ENCODE data around the gene ERCC6.
A peak's percentile ranks its signal among the peaks of the same experiment; 100 is the strongest.

The ERCC6 gene

GRCh38 chr10:49538381-49539319 is at the start of gene ERCC6:
Gene ERCC6, minus strand, starts transcription at chr10:49539121.
- peak; percentile 76 for DNase-seq

DNA sequence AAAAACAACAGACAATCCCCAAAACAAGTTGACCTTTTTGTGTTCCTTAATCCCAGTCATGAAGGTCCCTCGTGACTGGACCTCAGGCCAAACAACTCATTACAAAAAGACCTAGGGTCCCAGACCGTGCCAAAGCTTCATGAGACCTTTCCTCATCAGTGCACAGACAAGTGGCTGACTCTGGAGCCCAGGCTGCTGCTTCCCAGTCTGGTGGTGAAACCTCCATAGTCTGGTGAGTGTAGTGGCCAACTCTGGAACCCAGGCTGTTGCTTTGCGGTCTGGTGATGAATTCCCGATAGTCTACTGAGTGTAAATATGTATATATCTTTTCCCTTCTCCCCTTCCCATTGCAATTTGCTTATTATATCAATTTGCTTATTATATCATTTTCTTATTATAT is 49.1 kb upstream of the ERCC6 start:
- no peak for DNase-seq

DNA sequence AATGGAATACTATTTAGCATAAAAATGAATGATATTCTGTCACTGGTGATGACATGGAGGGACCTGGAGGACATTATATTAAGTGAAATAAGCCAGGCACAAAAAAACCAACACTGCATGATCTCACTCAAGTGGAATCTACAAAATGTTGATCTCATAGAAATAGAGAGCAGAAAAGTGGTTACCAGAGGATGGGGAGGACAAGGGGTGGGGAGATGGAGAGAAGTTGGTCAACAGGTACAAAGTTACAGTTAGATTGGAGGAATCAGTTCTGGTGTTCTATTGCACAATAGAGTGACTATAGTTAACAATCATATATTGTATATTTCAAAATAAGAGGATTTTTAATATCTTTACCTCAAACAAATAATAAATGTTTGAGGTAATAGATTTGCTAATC is 46.5 kb upstream of the ERCC6 start:
- no peak for DNase-seq

DNA sequence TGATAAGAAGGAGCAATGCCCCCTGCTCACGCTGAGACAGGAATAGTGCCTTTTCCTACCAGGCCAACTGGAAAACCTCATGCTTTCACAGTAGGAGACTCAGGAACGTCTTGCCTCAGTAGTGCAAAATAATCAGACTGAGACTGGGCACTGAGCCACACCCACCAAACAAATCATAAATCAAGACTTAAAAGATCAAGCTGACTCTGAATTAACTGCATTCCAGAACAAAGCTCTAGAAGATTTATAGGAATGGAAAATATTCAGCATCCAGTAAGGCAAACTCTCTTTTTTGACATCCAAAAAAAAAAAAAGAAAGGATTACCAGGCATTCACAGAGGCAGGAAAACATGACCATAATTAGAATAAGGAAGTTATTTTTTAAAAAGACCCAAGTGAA is 40.7 kb upstream of the ERCC6 start:
- DNase-seq, result no peak

- DNase-seq, result no peak
These were observed 39.5 kb upstream of the ERCC6 start for GRCh38 chr10:49578392-49578791.

- DNase-seq, result no peak
These were observed 38.4 kb upstream of the ERCC6 start for GRCh38 chr10:49577182-49577925.

GRCh38 chr10:49575489-49576072 is 36.7 kb upstream of the ERCC6 start:
- DNase-seq, result no peak

DNA sequence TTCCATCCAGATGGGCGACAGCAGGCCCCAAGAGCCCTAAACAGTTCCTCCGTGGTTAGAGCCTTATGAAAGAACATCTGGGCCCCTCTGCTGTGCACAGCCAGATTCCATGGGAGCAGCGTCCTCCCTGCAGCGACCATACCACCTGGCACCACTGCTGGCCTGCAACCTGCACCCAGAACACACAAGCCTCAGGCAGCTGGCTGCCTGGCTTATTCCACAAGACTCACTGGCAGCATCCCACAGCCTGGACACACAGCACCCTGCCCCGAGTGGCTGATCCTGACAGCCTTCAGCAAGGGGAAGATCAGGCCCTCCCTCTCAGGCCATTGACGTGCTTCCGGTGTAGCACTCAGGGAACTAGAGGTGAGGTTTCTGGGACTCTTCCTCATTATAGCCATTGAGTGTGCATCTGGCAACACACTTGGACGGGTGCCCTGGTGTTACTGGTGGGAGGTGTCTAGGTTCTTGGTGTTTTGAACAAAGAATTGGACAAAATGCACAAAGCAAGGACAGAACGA is 33.7 kb upstream of the ERCC6 start:
- DNase-seq, result peak; percentile 2

DNA sequence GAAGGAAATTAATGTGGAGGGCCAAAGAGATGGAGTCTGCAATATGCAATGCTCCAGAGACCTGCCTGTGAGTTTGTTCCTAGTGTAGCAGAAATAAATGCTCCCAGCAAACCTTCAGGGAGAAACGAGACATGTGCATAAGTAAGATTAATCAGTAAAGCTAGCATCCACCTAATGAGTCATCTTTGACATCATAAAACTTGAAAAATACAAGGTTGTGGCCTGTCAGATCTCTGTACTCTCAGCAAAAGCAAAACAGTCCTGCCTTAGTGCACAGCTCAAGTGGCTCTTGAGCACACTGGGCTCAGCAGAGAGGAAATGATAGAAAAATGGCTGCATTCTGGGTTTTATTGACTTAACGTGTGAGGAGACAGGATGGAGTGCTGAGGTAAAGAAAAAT is 32.5 kb upstream of the ERCC6 start:
- DNase-seq, result peak; percentile 60

DNA sequence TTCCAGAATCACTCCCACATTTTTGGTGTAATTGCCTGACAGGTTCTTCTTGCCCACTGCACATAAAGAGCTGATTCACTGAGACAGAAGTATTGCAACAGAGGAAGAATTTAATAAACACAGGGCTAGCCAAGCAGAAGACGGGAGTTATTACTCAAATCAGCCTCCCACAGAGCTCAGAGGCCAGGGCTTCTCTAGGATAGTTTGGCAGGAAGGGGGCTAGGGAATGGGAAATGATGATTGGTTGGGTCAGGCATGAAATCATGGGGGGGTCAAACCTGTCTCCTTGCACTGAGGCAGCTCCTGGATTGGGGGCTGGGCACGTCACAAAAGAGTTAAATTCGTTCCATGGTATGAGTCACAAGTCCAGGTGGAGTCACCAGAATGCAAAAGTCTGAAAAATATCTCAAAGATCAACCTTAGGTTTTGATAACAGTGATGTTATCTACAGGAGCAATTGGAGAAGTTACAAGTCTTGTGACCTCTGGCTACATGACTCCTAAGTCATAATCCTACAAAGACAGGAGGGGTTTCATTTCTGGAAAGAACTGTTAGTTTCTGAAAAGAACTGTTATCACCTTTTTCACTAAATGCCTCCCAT is 30.2 kb upstream of the ERCC6 start:
- no peak for DNase-seq

GRCh38 chr10:49568235-49568634 is 29.3 kb upstream of the ERCC6 start:
- DNase-seq, result no peak

- no peak for DNase-seq
These were observed 28.9 kb upstream of the ERCC6 start for GRCh38 chr10:49567810-49568209.

DNA sequence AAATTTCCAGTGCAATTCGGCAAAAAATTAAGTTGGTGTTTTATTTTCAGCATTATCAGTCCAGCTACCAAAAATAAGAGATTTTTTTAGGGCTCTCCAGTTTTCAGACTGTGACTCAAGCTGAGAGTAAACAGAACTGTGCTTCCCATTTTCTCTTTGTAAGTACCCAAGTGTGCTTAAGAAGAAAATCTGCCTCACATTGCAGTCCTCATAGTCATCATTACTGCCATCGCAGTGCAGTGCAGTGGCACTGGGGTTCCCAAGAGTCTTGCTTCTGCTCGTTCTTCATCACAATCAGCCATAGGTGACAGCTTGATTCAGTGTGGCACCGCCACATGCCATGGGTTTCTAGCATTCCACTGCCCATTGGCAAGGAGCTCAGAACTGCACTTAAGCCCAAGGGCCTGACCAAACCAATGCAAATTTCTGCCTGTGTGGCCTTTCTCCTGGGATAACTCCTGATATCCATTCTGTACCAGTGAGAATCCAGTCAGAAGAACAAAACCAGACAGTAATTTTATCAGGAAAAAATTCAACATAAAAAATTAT is 25.6 kb upstream of the ERCC6 start:
- no peak for DNase-seq

GRCh38 chr10:49562893-49563292 is 24.0 kb upstream of the ERCC6 start:
- no peak for DNase-seq

DNA sequence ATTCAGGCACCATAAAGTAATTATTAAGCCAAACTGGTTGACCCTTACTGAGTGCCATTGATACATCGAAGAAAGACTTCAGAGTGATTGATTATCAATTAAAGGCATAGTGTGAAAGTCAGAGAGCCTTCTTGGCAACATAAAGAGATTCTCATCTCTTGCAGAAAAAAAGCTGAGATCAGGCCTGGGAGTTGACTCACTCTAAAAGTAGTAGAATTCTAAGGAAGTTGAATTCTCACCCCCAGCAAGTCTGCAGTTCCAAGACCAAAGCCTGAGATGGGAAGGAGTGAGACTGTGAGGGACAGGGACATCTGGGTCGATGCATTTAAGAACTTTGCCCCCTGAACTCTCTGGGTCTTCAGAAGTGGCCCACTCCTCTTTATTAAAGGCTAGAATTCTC is 21.6 kb upstream of the ERCC6 start:
- DNase-seq, result no peak

DNA sequence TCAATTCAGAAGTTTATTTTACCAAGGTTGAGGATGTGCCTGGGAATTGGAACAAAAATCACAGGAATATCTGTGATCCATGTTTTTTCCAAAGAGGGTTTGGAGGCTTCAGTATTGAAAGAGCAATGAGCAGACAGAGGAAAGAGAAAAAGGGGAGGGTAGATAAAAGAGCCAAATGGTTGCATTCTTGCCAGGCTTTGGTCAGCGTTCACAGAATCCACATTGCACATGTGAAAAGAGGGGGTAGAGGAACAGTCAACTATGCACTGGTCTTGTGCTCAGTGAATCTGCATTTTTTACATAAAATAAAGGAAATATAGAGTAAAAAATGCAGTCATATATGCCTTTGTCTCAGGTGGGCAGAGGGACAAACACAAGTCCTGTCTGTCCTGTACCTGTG is 20.6 kb upstream of the ERCC6 start:
- no peak for DNase-seq

DNA sequence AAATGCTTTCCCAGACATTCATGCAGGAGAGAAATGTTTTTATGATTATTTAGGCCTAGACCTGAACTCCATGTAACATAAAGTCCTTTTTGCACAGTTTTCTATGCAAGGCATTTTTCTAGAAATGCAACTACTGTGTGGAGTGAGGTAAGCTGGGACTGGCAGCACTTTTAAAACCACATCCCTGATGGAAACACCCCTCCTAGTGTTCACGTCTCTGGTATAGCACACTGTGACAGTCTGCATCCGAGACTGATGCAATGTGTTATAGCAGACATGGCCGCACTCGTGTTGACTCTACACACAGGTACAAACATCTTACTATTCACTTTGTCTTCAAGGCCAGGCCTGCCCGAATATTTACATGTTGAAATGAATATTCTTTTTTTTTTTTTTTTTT is 19.3 kb upstream of the ERCC6 start:
- DNase-seq, result no peak

DNA sequence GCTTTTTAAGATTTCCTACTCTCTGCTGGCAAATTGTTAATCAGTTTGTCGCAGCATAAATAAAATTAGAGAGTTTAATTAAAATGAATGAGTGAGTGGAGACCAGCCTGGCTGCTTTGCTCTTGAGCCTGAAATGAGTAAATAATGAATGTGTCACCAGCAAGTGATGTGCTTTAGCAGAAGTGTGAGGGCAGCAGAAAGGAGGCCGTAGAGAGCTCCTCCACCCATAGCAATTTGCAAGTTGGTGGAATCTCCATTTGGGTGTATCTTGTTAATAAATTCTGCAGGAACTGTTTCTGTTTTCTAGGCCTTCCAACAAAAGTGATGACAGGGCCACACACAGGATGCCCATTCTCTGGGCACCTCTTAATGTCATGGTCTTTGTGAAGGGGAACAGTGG is 18.8 kb upstream of the ERCC6 start:
- DNase-seq, result no peak

DNA sequence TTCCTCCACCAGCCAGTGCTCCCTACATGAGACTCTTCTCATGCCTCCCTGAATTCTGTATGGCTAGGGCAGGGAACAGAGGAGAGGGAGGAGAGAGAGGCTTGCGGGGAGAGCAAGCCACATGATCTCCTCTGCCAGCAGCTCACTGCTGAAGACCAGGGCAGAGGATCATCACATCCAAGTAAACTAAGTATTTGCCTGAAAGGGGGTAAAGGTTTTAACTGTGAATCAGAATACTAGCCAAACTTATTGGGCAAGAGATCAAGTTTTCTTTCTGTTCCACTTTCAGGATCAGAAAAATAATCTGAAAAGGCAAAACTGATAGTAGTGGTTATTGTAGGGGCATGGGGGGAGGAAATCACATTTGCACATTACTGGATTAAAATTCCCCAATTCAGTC is 17.8 kb upstream of the ERCC6 start:
- DNase-seq, result no peak

DNA sequence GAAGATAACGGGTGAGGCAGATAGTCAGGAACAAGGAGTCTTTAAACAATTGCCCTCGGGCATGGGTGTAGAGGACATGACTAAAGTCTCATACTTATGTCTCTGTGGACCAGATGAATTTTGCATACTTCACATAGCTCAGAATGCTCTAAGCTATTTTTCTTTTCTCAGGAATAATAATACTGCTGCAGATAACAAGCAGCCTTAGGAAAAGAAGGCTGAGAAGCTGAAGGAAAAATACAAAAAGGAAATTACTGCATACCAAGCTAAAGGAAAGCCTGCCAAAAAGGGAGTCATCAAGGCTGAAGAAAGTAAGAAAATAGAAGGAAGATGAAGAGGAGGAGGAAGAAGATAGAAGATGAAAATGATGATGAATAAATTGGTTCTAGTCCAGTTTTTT is 13.4 kb upstream of the ERCC6 start:
- no peak for DNase-seq

DNA sequence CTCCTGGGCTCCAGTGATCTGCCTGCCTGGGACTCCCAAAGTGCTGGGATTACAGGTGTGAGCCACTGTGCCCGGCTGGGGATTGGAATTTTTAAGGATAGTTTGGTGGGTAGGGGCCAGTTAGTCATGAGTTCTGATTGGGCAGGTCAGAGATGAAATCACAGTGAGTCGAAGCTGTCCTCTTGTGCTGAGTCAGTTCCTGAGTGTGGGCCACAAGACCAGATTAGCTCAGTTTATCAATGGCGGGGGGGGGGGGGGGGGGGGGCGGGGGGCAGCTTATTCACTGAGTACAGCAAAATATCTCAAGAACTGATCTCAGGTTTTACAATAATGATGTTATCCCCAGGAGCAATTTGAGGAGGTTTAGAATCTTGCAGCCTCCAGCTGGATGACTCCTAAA is 11.6 kb upstream of the ERCC6 start:
- no peak for DNase-seq

DNA sequence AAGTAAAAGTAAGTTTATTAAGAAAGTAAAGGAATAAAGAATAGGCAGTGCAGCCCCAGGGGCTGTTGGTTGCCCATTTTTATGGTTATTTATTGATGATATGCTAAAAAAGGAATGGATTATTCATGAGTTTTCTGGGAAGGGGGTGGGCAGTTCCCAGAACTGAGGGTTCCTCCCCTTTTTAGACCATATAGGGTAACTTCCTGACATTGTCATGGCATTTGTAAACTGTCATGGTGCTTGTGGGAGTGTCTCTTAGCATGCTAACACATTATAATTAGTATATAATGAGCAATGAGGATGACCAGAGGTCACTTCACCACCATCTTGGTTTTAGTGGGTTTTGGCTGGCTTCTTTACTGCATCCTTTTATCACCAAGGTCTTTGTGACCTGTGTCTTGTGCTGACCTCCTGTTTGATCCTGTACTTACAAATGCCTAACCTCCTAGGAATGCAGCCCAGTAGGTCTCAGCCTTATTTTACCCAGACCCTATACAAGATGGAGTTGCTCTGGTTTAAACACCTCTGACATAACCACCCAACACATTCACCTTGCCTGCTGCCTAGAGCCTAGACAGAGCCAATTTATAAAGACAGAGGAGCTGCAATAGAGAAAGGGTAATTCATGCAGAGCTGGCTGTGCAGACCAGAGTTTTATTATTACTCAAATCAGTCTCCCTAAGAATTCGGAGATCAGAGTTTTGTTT is 10.9 kb upstream of the ERCC6 start:
- DNase-seq, result no peak
